ENCODE results near the gene NSMCE1. TPM values are rescaled to one million over a fixed set of nuclear protein-coding genes. Genes with fewer than 3 reads are reported as not detected.
"Not testable (repeated sequence)": the region's sequence is repeated elsewhere in the genome, so short reads cannot be mapped to it uniquely, and the experiment has no call there.

The NSMCE1 gene
- total RNA-seq, 2 experiments from 2014 or later: 31.9 to 33.9 TPM

GRCh38 chr16:27202923-27203506, 65.6 kb downstream of the NSMCE1 start:
- ATAC-seq (ENCODE audit: poor library complexity) (peak; percentile 69), DNase-seq (peak in 12 of 14 experiments; percentile 84 to 94 (median 88))
- peaks cover 15% of the 10 kb centered on the region for H3K36me3 Mint-ChIP-seq (ENCODE audit: low read depth)
- intact Hi-C loops (cut with DNase I, micrococcal nuclease): loop anchor here (1.0 to 2.0 kb wide), 4 partner anchors 24 to 164 kb away; no protein-coding TSS in a partner anchor
- no peak for TF ChIP-seq CTCF (IDR thresholded peaks at IDR 0.05)
- no peaks in the 10 kb centered on the region for H3K9me3 ChIP-seq (ENCODE audit: control insufficient read depth in 1 of 2, insufficient read depth in 1 of 2, low read length in 2 of 2)
- peaks cover 53% of the 10 kb centered on the region for H3K4me1 ChIP-seq (ENCODE audit: insufficient read depth, low read length)
- H3K4me1 Mint-ChIP-seq (ENCODE audit: low read depth): peaks cover 66% of the 10 kb centered on the region
- no peaks in the 10 kb centered on the region for H3K27me3 ChIP-seq (ENCODE audit: control insufficient read depth in 1 of 2, insufficient read depth in 2 of 2, low read length in 2 of 2)
- H3K27ac ChIP-seq (ENCODE audit: low read depth in 1 of 2, low read length in 2 of 2): peak overlapping the region; percentile 93 to 97
- H3K27ac Mint-ChIP-seq: peak overlapping the region; percentile 96
- H3K36me3 ChIP-seq (ENCODE audit: insufficient read depth, low read length): no peaks in the 10 kb centered on the region
- peak overlapping the region; percentile 97 for H3K4me3 Mint-ChIP-seq
- POLR2A ChIA-PET: interaction anchor here (0.5 to 3.6 kb wide), 30 partner anchors 7 to 262 kb away, joined by 3 to 110 read pairs (median 6); partner anchors contain the start of gene IL21R
- H3K9me3 Mint-ChIP-seq: no peaks in the 10 kb centered on the region
- peak overlapping the region; percentile 95 for H3K4me3 ChIP-seq (ENCODE audit: low read length)
- no peaks in the 10 kb centered on the region for H3K27me3 Mint-ChIP-seq
- CTCF ChIA-PET: interaction anchor here (1.2 to 3.9 kb wide), 6 partner anchors 22 to 165 kb away, joined by 3 to 22 read pairs (median 9); no protein-coding TSS in a partner anchor

- ATAC-seq (ENCODE audit: poor library complexity); H3K4me3 ChIP-seq (ENCODE audit: low read length); intact Hi-C loops (cut with DNase I, micrococcal nuclease); H3K9me3 Mint-ChIP-seq; CTCF ChIA-PET; H3K9me3 ChIP-seq (ENCODE audit: control insufficient read depth in 1 of 2, insufficient read depth in 1 of 2, low read length in 2 of 2); POLR2A ChIA-PET; H3K36me3 ChIP-seq (ENCODE audit: insufficient read depth, low read length); H3K27me3 ChIP-seq (ENCODE audit: control insufficient read depth in 1 of 2, insufficient read depth in 2 of 2, low read length in 2 of 2); H3K27me3 Mint-ChIP-seq; DNase-seq: not testable (repeated sequence)
- peak overlapping the region; percentile 95 for H3K27ac Mint-ChIP-seq
- peak overlapping the region in 1 of 2 donors; percentile 22 for H3K27ac ChIP-seq (ENCODE audit: low read depth in 1 of 2, low read length in 2 of 2)
- peaks cover 10% of the 10 kb centered on the region for H3K36me3 Mint-ChIP-seq (ENCODE audit: low read depth)
- peak overlapping the region; percentile 60 for H3K4me3 Mint-ChIP-seq
- peaks cover 86% of the 10 kb centered on the region for H3K4me1 Mint-ChIP-seq (ENCODE audit: low read depth)
- H3K4me1 ChIP-seq (ENCODE audit: insufficient read depth, low read length): peaks cover 74% of the 10 kb centered on the region
Observed at GRCh38 chr16:27200914-27201313, 67.7 kb downstream of the NSMCE1 start.

GRCh38 chr16:27199736-27200135, 68.8 kb downstream of the NSMCE1 start:
- peak overlapping the region; percentile 23 to 56 for H3K27ac ChIP-seq (ENCODE audit: low read depth in 1 of 2, low read length in 2 of 2)
- H3K4me3 Mint-ChIP-seq: peak overlapping the region; percentile 70
- H3K4me3 ChIP-seq (ENCODE audit: low read length): no peak overlapping the region
- no peaks in the 10 kb centered on the region for H3K36me3 ChIP-seq (ENCODE audit: insufficient read depth, low read length)
- H3K4me1 ChIP-seq (ENCODE audit: insufficient read depth, low read length): peaks cover 84% of the 10 kb centered on the region
- peaks cover 3% of the 10 kb centered on the region for H3K9me3 Mint-ChIP-seq
- POLR2A ChIA-PET: interaction anchor here (0.7 to 2.9 kb wide), 21 partner anchors 9 to 205 kb away, joined by 3 to 30 read pairs (median 4); partner anchors contain the start of gene IL21R
- peak in 9 of 14 experiments; percentile 8 to 81 (median 27) for DNase-seq
- CTCF ChIA-PET: interaction anchor here (0.6 to 5.1 kb wide), 6 partner anchors 19 to 168 kb away, joined by 3 to 51 read pairs (median 11); no protein-coding TSS in a partner anchor
- no peaks in the 10 kb centered on the region for H3K9me3 ChIP-seq (ENCODE audit: control insufficient read depth in 1 of 2, insufficient read depth in 1 of 2, low read length in 2 of 2)
- H3K27me3 ChIP-seq (ENCODE audit: control insufficient read depth in 1 of 2, insufficient read depth in 2 of 2, low read length in 2 of 2): no peaks in the 10 kb centered on the region
- peaks cover 93% of the 10 kb centered on the region for H3K4me1 Mint-ChIP-seq (ENCODE audit: low read depth)
- H3K27me3 Mint-ChIP-seq: no peaks in the 10 kb centered on the region
- peak; percentile 5 for ATAC-seq (ENCODE audit: poor library complexity)
- H3K36me3 Mint-ChIP-seq (ENCODE audit: low read depth): peaks cover 10% of the 10 kb centered on the region
- intact Hi-C loops (cut with DNase I, micrococcal nuclease): loop anchor here in 1 of 2 experiments (5.0 kb wide), 1 partner anchor 33 kb away; no protein-coding TSS in a partner anchor
- H3K27ac Mint-ChIP-seq: peak overlapping the region; percentile 95
- TF ChIP-seq CTCF (IDR thresholded peaks at IDR 0.05): no peak

Data from CD4-positive, alpha-beta T cell (primary cell).